OCI-LY1 (cell line): Measurements from ENCODE around the gene COL23A1.

Source experiments
- H2AFZ ChIP-seq: fragments of 200-600 bp; sonication (generic), shearing (Covaris generic); 2 replicates; pipeline ENCODE4 v1.6.0; 2014; ENCODE audit warnings: antibody characterized with exemption, mild to moderate bottlenecking, low read length
- H3F3A ChIP-seq: fragments of 200-600 bp; sonication (generic), shearing (Covaris generic); 2 replicates; pipeline ENCODE4 v1.6.0; 2014; ENCODE audit warnings: mild to moderate bottlenecking, antibody characterized with exemption, low read length, moderate library complexity; ENCODE audit not compliant: insufficient read depth
- H3K27ac ChIP-seq: fragments of 200-600 bp; sonication (generic); 2 replicates; pipeline ENCODE4 v1.5.1; 2014; ENCODE audit warnings: low read length, mixed run types, mild to moderate bottlenecking, low read depth; ENCODE audit not compliant: poor library complexity, severe bottlenecking
- H3K27me3 ChIP-seq: fragments of 200-600 bp; sonication (generic); 2 replicates; pipeline ENCODE4 v1.6.0; 2014; ENCODE audit warnings: antibody characterized with exemption, mild to moderate bottlenecking, low read length, moderate library complexity; ENCODE audit not compliant: insufficient read depth
- H3K36me3 ChIP-seq: fragments of 200-600 bp; sonication (generic); 2 replicates; pipeline ENCODE4 v1.6.1; 2014; ENCODE audit warnings: mild to moderate bottlenecking, antibody characterized with exemption, low read length, moderate library complexity, mixed read lengths; ENCODE audit not compliant: insufficient read depth
- H3K4me1 ChIP-seq: fragments of 200-600 bp; sonication (generic); 2 replicates; pipeline ENCODE4 v1.5.1; 2014; ENCODE audit warnings: mild to moderate bottlenecking, low read length, moderate library complexity; ENCODE audit not compliant: insufficient read depth, severe bottlenecking
- H3K4me2 ChIP-seq: fragments of 200-600 bp; sonication (generic), shearing (Covaris generic); 2 replicates; pipeline ENCODE4 v1.6.1; 2014; ENCODE audit warnings: low read length
- H3K4me3 ChIP-seq: fragments of 200-600 bp; sonication (generic); 2 replicates; pipeline ENCODE4 v1.5.1; 2014; ENCODE audit warnings: low read length, low read depth, mild to moderate bottlenecking, mixed read lengths; ENCODE audit not compliant: poor library complexity, severe bottlenecking
- H3K79me2 ChIP-seq: fragments of 200-600 bp; shearing (Covaris generic); 2 replicates; pipeline ENCODE4 v1.6.1; 2016; ENCODE audit warnings: mixed run types, low read length, mixed read lengths; ENCODE audit not compliant: insufficient read depth
- H3K9ac ChIP-seq: fragments of 200-600 bp; sonication (generic), shearing (Covaris generic); 2 replicates; pipeline ENCODE4 v1.6.1; 2014; ENCODE audit warnings: mild to moderate bottlenecking, low read length, mixed read lengths
- H3K9me2 ChIP-seq: fragments of 200-600 bp; sonication (generic), shearing (Covaris generic); 2 replicates; pipeline ENCODE4 v1.6.1; 2014; ENCODE audit warnings: low read depth, mild to moderate bottlenecking, low read length, mixed read lengths
- H3K9me3 ChIP-seq: fragments of 200-600 bp; shearing (Covaris generic); 2 replicates; pipeline ENCODE4 v1.6.1; 2014; ENCODE audit warnings: low read length, mixed read lengths
- H4K20me1 ChIP-seq: fragments of 200-600 bp; sonication (generic), shearing (Covaris generic); 2 replicates; pipeline ENCODE4 v1.6.0; 2016; ENCODE audit warnings: mild to moderate bottlenecking, low read length; ENCODE audit not compliant: insufficient read depth
- EZH2 ChIP-seq: fragments of 200-600 bp; sonication (generic), shearing (Covaris generic); IDR thresholded peaks from 2 replicates; pipeline ENCODE4 v1.8.0; 2017; ENCODE audit warnings: borderline replicate concordance, mixed run types, mild to moderate bottlenecking, antibody characterized with exemption, low read length, moderate library complexity, mixed read lengths
- TF ChIP-seq, protein P1 (sequence below): fragments of 200-600 bp; sonication (generic), shearing (Covaris generic); IDR thresholded peaks from 2 replicates; pipeline ENCODE4 v1.5.1; 2017; ENCODE audit warnings: mild to moderate bottlenecking, antibody characterized with exemption, low read length, moderate library complexity, mixed read lengths

The COL23A1 gene

DNA sequence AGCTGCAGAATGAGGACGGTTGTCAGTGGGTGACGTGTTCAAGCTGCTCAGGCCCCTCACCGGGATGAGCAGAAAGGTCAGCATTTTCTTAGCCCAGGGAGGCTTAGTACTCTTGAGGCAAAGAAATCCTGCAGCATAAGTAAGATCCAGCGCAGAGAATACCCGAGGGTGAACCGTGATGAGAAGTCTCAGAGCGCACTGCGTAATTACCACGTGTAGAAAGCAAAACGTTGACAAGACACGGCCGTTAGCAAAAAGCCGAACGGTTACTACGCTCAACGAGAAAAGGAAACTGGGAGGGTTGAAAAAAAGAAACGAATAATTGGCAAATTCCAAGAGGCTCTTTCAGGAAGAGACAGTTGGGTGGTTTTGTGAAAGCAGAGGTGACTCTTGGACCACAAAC is 104.0 kb downstream of the COL23A1 start:
- H3K4me1 ChIP-seq, result no peaks in the 10 kb centered on the region
- no peaks in the 10 kb centered on the region for H3K36me3 ChIP-seq
- H2AFZ ChIP-seq, result no peak overlapping the region
- H3K4me2 ChIP-seq, result no peak overlapping the region
- no peaks in the 10 kb centered on the region for H3K9me2 ChIP-seq
- H4K20me1 ChIP-seq, result no peaks in the 10 kb centered on the region
- no peaks in the 10 kb centered on the region for H3K9me3 ChIP-seq
- H3F3A ChIP-seq, result no peaks in the 10 kb centered on the region
- no peaks in the 10 kb centered on the region for H3K79me2 ChIP-seq
- H3K27ac ChIP-seq, result no peak overlapping the region
- no peak overlapping the region for H3K4me3 ChIP-seq
- no peaks in the 10 kb centered on the region; the same call in 1 of the 2 replicates for H3K27me3 ChIP-seq
- TF ChIP-seq EZH2, result no peak
- TF ChIP-seq, protein P1, sequence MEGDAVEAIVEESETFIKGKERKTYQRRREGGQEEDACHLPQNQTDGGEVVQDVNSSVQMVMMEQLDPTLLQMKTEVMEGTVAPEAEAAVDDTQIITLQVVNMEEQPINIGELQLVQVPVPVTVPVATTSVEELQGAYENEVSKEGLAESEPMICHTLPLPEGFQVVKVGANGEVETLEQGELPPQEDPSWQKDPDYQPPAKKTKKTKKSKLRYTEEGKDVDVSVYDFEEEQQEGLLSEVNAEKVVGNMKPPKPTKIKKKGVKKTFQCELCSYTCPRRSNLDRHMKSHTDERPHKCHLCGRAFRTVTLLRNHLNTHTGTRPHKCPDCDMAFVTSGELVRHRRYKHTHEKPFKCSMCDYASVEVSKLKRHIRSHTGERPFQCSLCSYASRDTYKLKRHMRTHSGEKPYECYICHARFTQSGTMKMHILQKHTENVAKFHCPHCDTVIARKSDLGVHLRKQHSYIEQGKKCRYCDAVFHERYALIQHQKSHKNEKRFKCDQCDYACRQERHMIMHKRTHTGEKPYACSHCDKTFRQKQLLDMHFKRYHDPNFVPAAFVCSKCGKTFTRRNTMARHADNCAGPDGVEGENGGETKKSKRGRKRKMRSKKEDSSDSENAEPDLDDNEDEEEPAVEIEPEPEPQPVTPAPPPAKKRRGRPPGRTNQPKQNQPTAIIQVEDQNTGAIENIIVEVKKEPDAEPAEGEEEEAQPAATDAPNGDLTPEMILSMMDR, result no peak
- no peak overlapping the region for H3K9ac ChIP-seq

DNA sequence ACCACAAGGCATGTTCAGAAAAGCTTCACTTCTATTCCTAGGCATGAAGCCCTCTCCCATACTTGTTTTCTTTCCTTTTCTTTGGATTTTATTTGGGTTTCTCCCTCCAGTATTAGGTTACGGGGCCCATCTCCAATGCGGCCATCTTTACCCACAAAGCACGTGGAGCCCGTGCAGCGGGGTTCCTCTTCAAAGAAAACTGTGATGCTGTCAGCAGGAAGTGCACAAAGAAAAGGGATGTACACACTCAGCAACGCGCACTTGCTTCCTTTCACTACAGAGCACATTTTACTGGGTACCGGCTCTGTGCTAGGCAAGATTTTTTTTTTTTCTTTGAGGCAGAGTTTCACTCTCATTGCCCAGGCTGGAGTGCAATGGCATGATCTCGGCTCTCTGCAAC is 106.6 kb downstream of the COL23A1 start:
- H2AFZ ChIP-seq, result no peak overlapping the region
- H3K4me3 ChIP-seq, result no peak overlapping the region
- H3K9me3 ChIP-seq, result no peaks in the 10 kb centered on the region
- no peak overlapping the region for H3K27ac ChIP-seq
- no peak overlapping the region for H3K4me2 ChIP-seq
- no peaks in the 10 kb centered on the region for H3K79me2 ChIP-seq
- no peaks in the 10 kb centered on the region for H4K20me1 ChIP-seq
- no peaks in the 10 kb centered on the region for H3K9me2 ChIP-seq
- no peaks in the 10 kb centered on the region for H3F3A ChIP-seq
- no peaks in the 10 kb centered on the region for H3K4me1 ChIP-seq
- no peaks in the 10 kb centered on the region for H3K36me3 ChIP-seq
- no peak overlapping the region for H3K9ac ChIP-seq
- 0 out of 2 replicates have a peak, but pooled peaks cover 4% of the 10 kb centered on the region for H3K27me3 ChIP-seq
- TF ChIP-seq, protein P1, result no peak
- TF ChIP-seq EZH2, result no peak

DNA sequence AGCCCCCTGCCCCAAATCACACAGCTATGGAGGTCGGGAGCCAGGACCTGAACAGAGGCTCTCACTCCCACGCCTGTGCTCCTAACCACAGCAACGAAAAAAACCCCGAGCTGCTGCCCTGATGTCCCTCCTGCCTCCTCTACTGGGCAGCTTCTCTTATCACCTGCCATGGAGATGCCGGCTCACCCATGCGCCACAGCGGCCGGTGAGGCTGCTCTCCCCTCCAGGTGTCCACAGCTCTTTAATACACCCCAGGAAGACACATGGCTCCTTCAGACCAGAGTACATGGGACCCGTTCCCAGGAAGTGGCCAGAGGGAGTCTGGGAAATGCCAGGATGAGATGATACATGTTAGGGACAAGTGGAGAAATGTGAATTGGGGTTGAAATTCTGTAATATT is 110.9 kb downstream of the COL23A1 start:
- Histone ChIP-seq H3K27me3 (peaks cover 7% of the 10 kb centered on the region; the same call in 1 of the 2 replicates), H3K9ac (no peak overlapping the region), H3K4me2 (no peak overlapping the region), H3K4me3 (no peak overlapping the region), H3K9me2 (no peaks in the 10 kb centered on the region), H4K20me1 (no peaks in the 10 kb centered on the region), H3K79me2 (no peaks in the 10 kb centered on the region), H3K27ac (no peak overlapping the region), H3F3A (no peaks in the 10 kb centered on the region), H3K4me1 (no peaks in the 10 kb centered on the region), H2AFZ (no peak overlapping the region), H3K9me3 (no peaks in the 10 kb centered on the region), H3K36me3 (no peaks in the 10 kb centered on the region)
- TF ChIP-seq, protein P1, result no peak
- no peak for TF ChIP-seq EZH2
